GM12878 (cell line): ENCODE results near the gene SORBS1. TPM values are rescaled to one million over a fixed set of nuclear protein-coding genes. Genes with fewer than 3 reads are reported as not detected.
A peak's percentile ranks its signal among the peaks of the same experiment; 100 is the strongest.

Experiments
- ATAC-seq: fragments of 200-7000 bp; cut with Tn5 transposase; 3 replicates; pipeline ENCODE4 v1.9.1; 2020; ENCODE audit warnings: mild to moderate bottlenecking, moderate library complexity
- BruUV-seq: library from RNA; stranded (reverse); fragments of 400-500 nt; replicated peaks from 2 replicates; lab custom pipeline; 2021; lab: Mats Ljungman, UMichigan
- CTCF ChIA-PET: fragments of 300-600 bp; sonication (Branson Sonifier 250); formaldehyde crosslinking; extraction: SDS; loops from one replicate; lab custom pipeline; 2021; ENCODE audit warnings: inconsistent platforms; lab: Yijun Ruan, JAX
- POLR2A ChIA-PET: fragments of 350-600 bp; formaldehyde crosslinking; extraction: SDS; loops from one replicate; lab custom pipeline; 2021; ENCODE audit warnings: inconsistent platforms; lab: Charles Lee
- RAD21 ChIA-PET: fragments of 300-600 bp; sonication (Branson Sonifier 250); formaldehyde crosslinking; loops from one replicate; lab custom pipeline; 2023; ENCODE audit warnings: antibody characterized with exemption; ENCODE audit not compliant: unreplicated experiment; lab: Charles Lee
- SMC1A ChIA-PET: fragments of 300-600 bp; sonication (Branson Sonifier 250); formaldehyde crosslinking; loops from one replicate; lab custom pipeline; 2023; ENCODE audit not compliant: unreplicated experiment, uncharacterized antibody; lab: Charles Lee
- DNase-seq: peaks from one replicate; pipeline ENCODE4 v3.0.0-alpha.2; 2011; ENCODE audit warnings: low read depth, low spot score
- FAIRE-seq: peaks from 3 replicates; lab custom pipeline; 2011; peaks lifted over from hg19 to GRCh38; lab: Jason Lieb, UNC
- H2AFZ ChIP-seq: 2 replicates; pipeline ENCODE4 v1.6.0; 2011; ENCODE audit warnings: low read depth, low read length, control low read depth; ENCODE audit not compliant: control insufficient read depth
- H3K27ac ChIP-seq: 2 replicates; pipeline ENCODE4 v1.5.1; 2011; ENCODE audit warnings: control low read depth; ENCODE audit not compliant: control insufficient read depth, insufficient read depth
- H3K27me3 ChIP-seq, 2 experiments: replicated peaks in 1 of 2; 2 replicates each; pipeline versions ENCODE4 v1.6.0 to v1.6.1; 2011; ENCODE audit warnings: low read length in 1 of 2; ENCODE audit not compliant: control insufficient read depth in 2 of 2, insufficient read depth in 2 of 2
- H3K36me3 ChIP-seq, 2 experiments: 2 replicates each; pipeline ENCODE4 v1.5.1; 2011; ENCODE audit warnings: low read length in 1 of 2; ENCODE audit not compliant: control insufficient read depth in 2 of 2, insufficient read depth in 2 of 2
- H3K4me1 ChIP-seq: 2 replicates; pipeline ENCODE4 v1.6.1; 2011; ENCODE audit warnings: mild to moderate bottlenecking, low read length, moderate library complexity, mixed read lengths; ENCODE audit not compliant: control insufficient read depth, insufficient read depth
- H3K4me2 ChIP-seq: 2 replicates; pipeline ENCODE4 v1.6.0; 2011; ENCODE audit warnings: control low read depth; ENCODE audit not compliant: control insufficient read depth, insufficient read depth
- H3K4me3 ChIP-seq: fragments of 200-600 bp; sonication (generic); 2 replicates; pipeline ENCODE4 v1.5.1; 2016
- H3K79me2 ChIP-seq: 2 replicates; pipeline ENCODE4 v1.6.0; 2011; ENCODE audit warnings: low read length; ENCODE audit not compliant: control insufficient read depth, insufficient read depth
- H3K9ac ChIP-seq: 2 replicates; pipeline ENCODE4 v1.8.0; 2011; ENCODE audit warnings: low read length, control low read depth, mixed read lengths; ENCODE audit not compliant: control insufficient read depth, insufficient read depth
- H3K9me3 ChIP-seq: replicated peaks from 3 replicates; pipeline ENCODE4 v1.5.1; 2011; ENCODE audit warnings: mild to moderate bottlenecking, low read length; ENCODE audit not compliant: control insufficient read depth, insufficient read depth
- H4K20me1 ChIP-seq: 2 replicates; pipeline ENCODE4 v1.6.0; 2011; ENCODE audit not compliant: control insufficient read depth, insufficient read depth
- BCL11A ChIP-seq: IDR thresholded peaks from 2 replicates; pipeline ENCODE4 v1.6.1; 2011; ENCODE audit warnings: low read depth, low read length
- RUNX3 ChIP-seq: IDR thresholded peaks from 2 replicates; pipeline ENCODE4 v1.6.1; 2012; ENCODE audit warnings: low read length, inconsistent platforms
- STAT1 ChIP-seq: fragments of 450-650 bp; conservative IDR thresholded peaks from 2 replicates; pipeline ENCODE4 v1.6.1; 2014; ENCODE audit warnings: antibody characterized with exemption, mild to moderate bottlenecking
- WGBS: methylation state at CpG from one replicate; pipeline ENCODE4 v1.1.6; 2016; ENCODE audit warnings: low lambda C conversion rate; ENCODE audit not compliant: insufficient replicate concordance, insufficient coverage; ENCODE audit errors: missing lambda C conversion rate; 5-methylcytosine and 5-hydroxymethylcytosine counted together
- in situ Hi-C: fragments of 300-500 bp; cut with MboI; formaldehyde crosslinking; loops from 9 replicates; pipeline ENCODE4 v1.14.3; 2018; ENCODE audit warnings: mixed read lengths
- intact Hi-C: fragments of 100-400 bp; cut with micrococcal nuclease; formaldehyde crosslinking; loops from one replicate; pipeline ENCODE4 v1.14.2; 2022; ENCODE audit not compliant: unreplicated experiment
- polyA plus RNA-seq, 11 experiments: library from polyadenylated mRNA; depleted of rRNA in 4 of 11; unstranded in 6 of 11; stranded (reverse) in 5 of 11; fragments of >200 nt; fragmentation: Nextera tagmentation in 4 of 11; fragmentation: Illumina TruSeq in 1 of 11; extraction: Ambion mirVana in 4 of 11; extraction: Trizol in 1 of 11; gene quantifications; 1 replicate in 1 of 11; 2 replicates in 10 of 11; pipeline versions ENCODE4 v1.2.1 to v1.2.3, GENCODE V29; 2011 to 2016; ENCODE audit warnings: inconsistent platforms in 2 of 11, missing spikeins in 2 of 11, low read depth in 1 of 11
- total RNA-seq, 4 experiments: library from RNA; depleted of rRNA in 3 of 4; stranded (reverse); fragments of >200 nt in 3 of 4; fragmentation: Illumina TruSeq in 1 of 4; extraction: Trizol in 1 of 4; gene quantifications; 2 replicates each; pipeline versions ENCODE4 v1.2.1 to v1.2.3, GENCODE V29; 2013 to 2021

SORBS1 gene
- total and polyA plus RNA-seq, 10 of the 15 experiments (the other 5 are each of a cell fraction or from before 2014, with no cell fraction given): 0.13 to 0.75 (median 0.39) TPM

DNA sequence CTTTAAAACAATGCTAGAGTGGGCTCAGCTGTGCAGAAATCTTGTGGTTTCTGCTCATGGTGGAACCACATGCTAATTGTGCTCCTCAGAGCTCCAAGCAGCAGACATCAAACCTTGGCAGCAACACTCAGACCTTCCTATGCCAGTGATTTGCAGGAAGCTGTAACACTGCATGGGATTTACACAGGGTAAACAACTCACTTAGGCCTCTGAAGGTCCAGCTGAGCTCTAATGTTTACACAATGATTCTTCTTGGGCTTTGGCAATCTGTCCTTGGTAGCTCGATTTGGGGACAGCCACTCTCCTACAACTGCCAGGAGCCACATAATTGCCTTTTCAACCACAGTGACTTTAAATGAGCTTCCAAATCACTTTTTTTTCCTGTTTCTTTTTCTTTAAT is 172.6 kb downstream of the SORBS1 start:
- RAD21 ChIA-PET: interaction anchor here (1.4 to 8.0 kb wide), 4 partner anchors 13 to 37 kb away, joined by 3 to 67 read pairs (median 5); no protein-coding TSS in a partner anchor
- FAIRE-seq: no peak
- in situ Hi-C loops: no loop called here

DNA sequence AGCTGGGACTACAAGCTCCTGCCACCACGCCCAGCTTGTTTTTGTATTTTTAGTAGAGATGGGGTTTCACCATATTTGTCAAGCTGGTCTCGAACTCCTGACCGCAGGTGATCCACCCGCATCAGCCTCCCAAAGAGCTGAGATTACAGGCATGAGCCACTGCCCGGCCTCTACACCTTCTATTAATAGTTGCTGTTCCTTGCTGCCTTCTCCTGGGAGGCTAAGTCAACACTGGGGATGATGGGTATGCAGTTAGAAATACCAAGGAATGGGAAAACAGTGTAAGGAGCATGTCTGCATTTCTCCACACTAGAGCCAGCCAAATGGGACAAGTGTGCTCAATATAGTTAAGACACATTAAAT is 173.1 kb downstream of the SORBS1 start:
- no peak overlapping the region for H2AFZ ChIP-seq
- ChIA-PET RAD21 (interaction anchor here (1.1 to 8.0 kb wide), 5 partner anchors 12 to 93 kb away, joined by 3 to 67 read pairs (median 4); no protein-coding TSS in a partner anchor), CTCF (interaction anchor here (0.9 to 5.2 kb wide), 6 partner anchors 12 to 211 kb away, joined by 3 to 100 read pairs (median 8); no protein-coding TSS in a partner anchor)
- H4K20me1 ChIP-seq: no peaks in the 10 kb centered on the region
- no peak for DNase-seq
- no peaks in the 10 kb centered on the region for H3K27me3 ChIP-seq
- no TSS peak for BruUV-seq
- TF ChIP-seq BCL11A: no peak
- TF ChIP-seq, all 136 proteins: peak for 0
- H3K4me2 ChIP-seq: no peak overlapping the region
- H3K36me3 ChIP-seq: no peaks in the 10 kb centered on the region
- intact Hi-C loops: no loop called here
- H3K79me2 ChIP-seq: no peaks in the 10 kb centered on the region
- H3K4me1 ChIP-seq: peaks cover 41% of the 10 kb centered on the region
- ATAC-seq (no peak), FAIRE-seq (no peak)
- POLR2A ChIA-PET: interaction anchor here (3.4 kb wide), 1 partner anchor 10 kb away, joined by 13 read pairs; no protein-coding TSS in a partner anchor
- in situ Hi-C loops: no loop called here
- SMC1A ChIA-PET: interaction anchor here (1.0 to 13.6 kb wide), 5 partner anchors 11 to 114 kb away, joined by 3 to 153 read pairs (median 4); no protein-coding TSS in a partner anchor
- no peak overlapping the region for H3K9ac ChIP-seq
- no peak overlapping the region for H3K4me3 ChIP-seq
- H3K27ac ChIP-seq: no peak overlapping the region
- H3K9me3 ChIP-seq: no peaks in the 10 kb centered on the region
- WGBS: 68% methylated on average over 5 of the region's 5 CpGs

More for the DNA sequence above, 172.6 kb downstream of the SORBS1 start:
- no peak for ATAC-seq
- no peak overlapping the region for H3K4me2 ChIP-seq
- TF ChIP-seq STAT1 (no peak), RUNX3 (peak; percentile 33; the same call in 1 of the 2 replicates)
- TF ChIP-seq, all 136 proteins: peak for 1
- Histone ChIP-seq H3K79me2 (no peaks in the 10 kb centered on the region), H3K27me3 (no peaks in the 10 kb centered on the region), H4K20me1 (no peaks in the 10 kb centered on the region), H3K36me3 (no peaks in the 10 kb centered on the region), H3K4me1 (peaks cover 45% of the 10 kb centered on the region), H3K4me3 (no peak overlapping the region), H3K9ac (no peak overlapping the region), H2AFZ (no peak overlapping the region), H3K27ac (no peak overlapping the region), H3K9me3 (no peaks in the 10 kb centered on the region)
- no peak for DNase-seq
- ChIA-PET POLR2A (interaction anchor here (3.4 kb wide), 1 partner anchor 11 kb away, joined by 13 read pairs; no protein-coding TSS in a partner anchor), SMC1A (interaction anchor here (1.0 to 13.6 kb wide), 5 partner anchors 11 to 114 kb away, joined by 3 to 153 read pairs (median 4); no protein-coding TSS in a partner anchor), CTCF (interaction anchor here (0.9 to 5.2 kb wide), 6 partner anchors 12 to 211 kb away, joined by 3 to 100 read pairs (median 8); no protein-coding TSS in a partner anchor)
- BruUV-seq: no TSS peak
- WGBS: 50% methylated on average over 1 of the region's 1 CpG
- intact Hi-C loops: no loop called here
